HEK293 (cell line): ENCODE results near the gene MEOX1.

Source experiments
- AEBP2 ChIP-seq: fragments of 450-650 bp; formaldehyde crosslinking; IDR thresholded peaks from 2 replicates; pipeline ENCODE4 v1.5.1; 2016; ENCODE audit warnings: missing biosample characterization, missing genetic modification characterization, borderline replicate concordance
- ATF2 ChIP-seq: fragments of 450-650 bp; formaldehyde crosslinking; IDR thresholded peaks from 2 replicates; pipeline ENCODE4 v1.5.1; 2016; ENCODE audit warnings: missing biosample characterization, missing genetic modification characterization, low read depth
- BCL6B ChIP-seq: fragments of 450-650 bp; formaldehyde crosslinking; IDR thresholded peaks from 2 replicates; pipeline ENCODE4 v1.5.1; 2017; ENCODE audit warnings: missing biosample characterization, missing genetic modification characterization
- KLF16 ChIP-seq: fragments of 450-650 bp; formaldehyde crosslinking; IDR thresholded peaks from 2 replicates; pipeline ENCODE4 v1.5.1; 2017; ENCODE audit warnings: missing biosample characterization, missing genetic modification characterization
- KLF8 ChIP-seq: fragments of 450-650 bp; formaldehyde crosslinking; IDR thresholded peaks from 2 replicates; pipeline ENCODE4 v1.5.1; 2016; ENCODE audit warnings: missing biosample characterization, missing genetic modification characterization
- KLF9 ChIP-seq: fragments of 450-650 bp; formaldehyde crosslinking; IDR thresholded peaks from 2 replicates; pipeline ENCODE4 v1.5.1; 2016; ENCODE audit warnings: missing biosample characterization, missing genetic modification characterization, low read depth
- OSR2 ChIP-seq: fragments of 450-650 bp; formaldehyde crosslinking; IDR thresholded peaks from 2 replicates; pipeline ENCODE4 v1.5.1; 2016; ENCODE audit warnings: missing biosample characterization, missing genetic modification characterization
- OVOL3 ChIP-seq: fragments of 450-650 bp; formaldehyde crosslinking; IDR thresholded peaks from 2 replicates; pipeline ENCODE4 v1.5.1; 2016; ENCODE audit warnings: missing biosample characterization, missing genetic modification characterization
- PRDM6 ChIP-seq: fragments of 450-650 bp; formaldehyde crosslinking; IDR thresholded peaks from 2 replicates; pipeline ENCODE4 v1.5.1; 2017; ENCODE audit warnings: missing biosample characterization, missing genetic modification characterization
- TSHZ1 ChIP-seq: fragments of 450-650 bp; formaldehyde crosslinking; IDR thresholded peaks from 2 replicates; pipeline ENCODE4 v1.5.1; 2016; ENCODE audit warnings: missing biosample characterization, missing genetic modification characterization, borderline replicate concordance
- ZBTB17 ChIP-seq: fragments of 450-650 bp; formaldehyde crosslinking; IDR thresholded peaks from 2 replicates; pipeline ENCODE4 v1.5.1; 2016; ENCODE audit warnings: missing biosample characterization, missing genetic modification characterization
- ZBTB8A ChIP-seq: fragments of 450-650 bp; formaldehyde crosslinking; IDR thresholded peaks from 2 replicates; pipeline ENCODE4 v1.5.1; 2016; ENCODE audit warnings: missing biosample characterization, missing genetic modification characterization
- ZNF146 ChIP-seq: fragments of 450-650 bp; formaldehyde crosslinking; IDR thresholded peaks from 2 replicates; pipeline ENCODE4 v1.5.1; 2016; ENCODE audit warnings: missing biosample characterization, missing genetic modification characterization
- ZNF2 ChIP-seq: fragments of 450-650 bp; formaldehyde crosslinking; IDR thresholded peaks from 2 replicates; pipeline ENCODE4 v1.5.1; 2016; ENCODE audit warnings: missing biosample characterization, missing genetic modification characterization
- ZNF266 ChIP-seq: fragments of 450-650 bp; formaldehyde crosslinking; IDR thresholded peaks from 2 replicates; pipeline ENCODE4 v1.5.1; 2016; ENCODE audit warnings: missing biosample characterization, missing genetic modification characterization, low read depth
- ZNF416 ChIP-seq: fragments of 450-650 bp; formaldehyde crosslinking; IDR thresholded peaks from 2 replicates; pipeline ENCODE4 v1.5.1; 2016; ENCODE audit warnings: missing biosample characterization, missing genetic modification characterization
- ZNF488 ChIP-seq: fragments of 450-650 bp; formaldehyde crosslinking; IDR thresholded peaks from 2 replicates; pipeline ENCODE4 v1.5.1; 2016; ENCODE audit warnings: missing biosample characterization, missing genetic modification characterization
- ZNF571 ChIP-seq: fragments of 450-650 bp; formaldehyde crosslinking; IDR thresholded peaks from 2 replicates; pipeline ENCODE4 v1.5.0; 2017; ENCODE audit warnings: missing biosample characterization, missing genetic modification characterization
- ZNF596 ChIP-seq: fragments of 450-650 bp; IDR thresholded peaks from 2 replicates; pipeline ENCODE4 v1.5.0; 2018; ENCODE audit warnings: missing biosample characterization, mild to moderate bottlenecking, missing genetic modification characterization, moderate library complexity
- ZNF600 ChIP-seq: fragments of 450-650 bp; formaldehyde crosslinking; IDR thresholded peaks from 2 replicates; pipeline ENCODE4 v1.5.1; 2016; ENCODE audit warnings: missing biosample characterization, missing genetic modification characterization
- ZNF692 ChIP-seq: fragments of 450-650 bp; formaldehyde crosslinking; IDR thresholded peaks from 2 replicates; pipeline ENCODE4 v1.5.1; 2016; ENCODE audit warnings: missing biosample characterization, missing genetic modification characterization
- ZNF704 ChIP-seq: fragments of 450-650 bp; formaldehyde crosslinking; IDR thresholded peaks from 2 replicates; pipeline ENCODE4 v1.5.1; 2016; ENCODE audit warnings: missing biosample characterization, missing genetic modification characterization
- ZNF776 ChIP-seq: fragments of 450-650 bp; formaldehyde crosslinking; IDR thresholded peaks from 2 replicates; pipeline ENCODE4 v1.5.0; 2017; ENCODE audit warnings: missing biosample characterization, missing genetic modification characterization, borderline replicate concordance

MEOX1 gene

GRCh38 chr17:43671031-43671692 is 9.4 kb upstream of the MEOX1 start (continued):
- TF ChIP-seq ZNF2 (tag by site-specific recombination) (peak; percentile 40; the same call in 1 of the 2 replicates), OSR2 (peak; percentile 94), ZNF146 (tag by site-specific recombination) (peak; percentile 10; the same call in 1 of the 2 replicates), BCL6B (tag by site-specific recombination) (peak; percentile 84), KLF8 (tag by site-specific recombination) (peak; percentile 73), ZNF488 (tag by site-specific recombination) (peak; percentile 9; the same call in 1 of the 2 replicates), KLF9 (tag by site-specific recombination) (0 out of 2 replicates have a peak, but pooled peaks have one; percentile 20), OVOL3 (tag by site-specific recombination) (no peak; the same call in none of the 2 replicates), ZNF704 (tag by site-specific recombination) (no peak), ZNF596 (tag by site-specific recombination) (peak; percentile 68; the same call in 1 of the 2 replicates), ZNF416 (no peak), ZBTB17 (tag by site-specific recombination) (peak; percentile 87), KLF16 (peak; percentile 89), ATF2 (tag by site-specific recombination) (peak; percentile 58), PRDM6 (peak; percentile 98), ZNF266 (no peak), ZNF600 (tag by site-specific recombination) (peak; percentile 41; the same call in 1 of the 2 replicates), ZBTB8A (peak; percentile 73), TSHZ1 (tag by site-specific recombination) (peak; percentile 96), AEBP2 (tag by site-specific recombination) (no peak), ZNF692 (tag by site-specific recombination) (peak; percentile 60; the same call in 1 of the 2 replicates), ZNF571 (tag by site-specific recombination) (no peak), ZNF776 (tag by site-specific recombination) (no peak)
